ENCODE measurements around the gene KCNAB2.
"Not testable (repeated sequence)": the region's sequence is repeated elsewhere in the genome, so short reads cannot be mapped to it uniquely, and the experiment has no call there.

KCNAB2 gene

DNA sequence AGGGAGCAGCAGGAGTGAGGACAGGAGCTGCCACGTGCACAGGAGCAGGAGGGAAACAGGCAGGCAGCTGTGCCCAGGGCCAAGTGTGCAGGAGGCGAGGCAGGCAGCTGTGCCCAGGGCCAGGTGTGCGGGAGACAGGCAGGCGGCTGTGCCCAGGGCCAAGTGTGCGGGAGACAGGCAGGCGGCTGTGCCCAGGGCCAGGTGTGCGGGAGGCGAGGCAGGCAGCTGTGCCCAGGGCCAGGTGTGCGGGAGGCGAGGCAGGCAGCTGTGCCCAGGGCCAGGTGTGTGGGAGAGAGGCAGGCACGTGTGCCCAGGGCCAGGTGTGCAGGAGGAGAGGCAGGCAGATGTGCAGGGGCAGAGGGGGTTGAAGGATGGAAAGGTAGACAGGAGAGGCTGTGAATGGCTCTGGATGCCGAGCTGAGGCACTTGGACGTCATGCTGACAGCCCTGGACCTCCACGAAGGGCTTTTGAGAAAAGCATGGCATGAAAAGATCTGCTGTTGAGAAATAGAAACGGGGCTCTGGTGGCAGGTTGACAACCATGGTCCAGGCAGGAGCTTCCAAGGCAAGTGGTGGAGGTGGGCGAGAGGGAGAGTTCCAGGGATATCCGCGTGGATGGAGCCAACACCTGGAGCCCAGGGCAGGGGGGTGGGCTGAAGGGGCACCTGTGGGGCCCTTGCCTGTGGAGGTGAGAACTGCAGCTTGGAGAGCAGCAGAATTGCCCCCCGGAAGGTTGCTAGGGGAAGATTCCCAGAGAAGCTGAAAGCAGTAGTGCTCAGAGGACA is 34.3 kb upstream of the KCNAB2 start:
- DNase-seq = no peak

DNA sequence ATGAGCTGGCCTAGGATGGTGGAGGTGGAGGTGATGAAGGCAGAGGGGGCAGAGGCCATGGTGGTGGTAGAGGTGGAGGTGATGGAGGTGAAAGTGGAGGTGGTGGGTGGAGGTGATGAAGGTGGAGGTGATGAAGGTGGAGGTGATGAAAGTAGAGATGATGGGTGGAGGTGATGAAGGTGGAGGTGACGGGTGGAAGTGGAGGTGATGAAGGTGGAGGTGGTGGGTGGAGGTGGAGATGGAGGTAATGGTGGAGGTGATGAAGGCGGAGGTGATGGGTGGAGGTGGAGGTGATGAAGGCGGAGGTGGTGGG is 33.8 kb upstream of the KCNAB2 start:
- no peak for DNase-seq

DNA sequence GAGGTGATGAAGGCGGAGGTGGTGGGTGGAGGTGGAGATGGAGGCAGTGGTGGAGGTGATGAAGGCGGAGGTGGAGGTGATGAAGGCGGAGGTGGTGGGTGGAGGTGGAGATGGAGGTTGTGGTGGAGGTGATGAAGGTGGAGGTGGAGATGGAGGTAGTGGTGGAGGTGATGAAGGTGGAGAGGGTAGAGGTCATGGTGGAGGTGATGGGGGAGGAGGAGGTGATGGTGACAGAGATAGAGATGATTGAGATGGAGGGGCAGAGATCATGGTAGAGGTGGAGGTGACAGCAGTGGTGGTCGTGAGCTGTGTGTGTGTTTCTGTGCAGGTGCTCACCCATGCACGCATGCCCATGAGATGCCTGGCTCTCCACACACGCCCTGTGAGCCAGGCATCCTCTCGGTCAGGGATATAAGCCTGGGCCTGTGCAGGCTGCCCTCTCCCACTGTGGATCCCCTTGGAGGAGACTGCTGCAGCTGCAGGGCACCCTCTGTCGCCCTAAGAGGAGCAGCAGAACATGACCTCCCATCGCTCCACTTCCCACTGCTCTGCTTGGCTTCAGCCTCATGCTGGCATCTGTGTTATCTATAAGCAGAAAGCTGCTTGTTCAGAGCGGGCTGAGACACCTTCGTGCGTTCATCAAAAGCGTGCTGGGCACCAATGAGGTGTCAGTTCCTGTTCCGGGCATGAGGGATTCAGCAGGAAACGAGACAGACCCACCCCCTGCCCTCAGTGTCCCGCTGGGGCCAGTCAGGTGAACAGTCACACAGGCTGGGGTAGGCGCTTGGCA is 33.0 kb upstream of the KCNAB2 start:
- no peak for DNase-seq

- no peak for DNase-seq
Observed at GRCh38 chr1:6013491-6013890, 32.2 kb upstream of the KCNAB2 start.

- no peak for DNase-seq
Observed at GRCh38 chr1:6014130-6014999, 31.3 kb upstream of the KCNAB2 start.

DNA sequence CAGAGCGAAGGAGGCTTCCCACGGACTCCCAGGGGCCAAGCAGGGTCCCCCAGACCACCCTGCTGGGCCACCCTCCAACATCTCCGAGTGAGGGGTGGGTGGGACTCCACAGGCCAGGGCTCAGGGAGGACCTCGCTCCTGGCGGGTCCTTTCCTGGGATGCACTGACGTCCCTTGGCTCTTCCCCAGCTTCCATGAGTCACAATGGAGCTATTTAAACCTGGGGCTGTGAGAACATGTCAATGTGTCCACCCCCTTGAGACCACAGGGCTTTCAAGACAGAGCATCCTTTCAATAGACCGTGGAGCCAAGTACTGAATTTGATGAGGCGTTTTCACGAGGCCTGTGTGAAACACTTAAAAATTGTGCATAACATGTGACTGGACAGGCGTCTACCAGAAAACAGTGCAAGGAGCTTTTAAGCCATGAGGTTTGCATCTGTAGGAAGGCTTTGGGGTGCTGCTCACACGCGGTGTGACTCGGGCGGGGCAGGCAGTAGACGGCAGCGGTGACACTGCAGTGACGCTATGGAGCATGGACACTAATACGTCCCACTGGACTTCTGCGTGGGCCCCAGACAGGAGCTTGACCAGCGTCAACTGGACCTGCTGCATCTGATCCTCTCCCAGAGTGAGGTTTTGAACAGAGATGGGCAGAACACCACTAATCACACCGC is 29.4 kb upstream of the KCNAB2 start:
- DNase-seq = no peak

- DNase-seq = not testable (repeated sequence)
Observed at GRCh38 chr1:6017654-6018053, 28.0 kb upstream of the KCNAB2 start.

DNA sequence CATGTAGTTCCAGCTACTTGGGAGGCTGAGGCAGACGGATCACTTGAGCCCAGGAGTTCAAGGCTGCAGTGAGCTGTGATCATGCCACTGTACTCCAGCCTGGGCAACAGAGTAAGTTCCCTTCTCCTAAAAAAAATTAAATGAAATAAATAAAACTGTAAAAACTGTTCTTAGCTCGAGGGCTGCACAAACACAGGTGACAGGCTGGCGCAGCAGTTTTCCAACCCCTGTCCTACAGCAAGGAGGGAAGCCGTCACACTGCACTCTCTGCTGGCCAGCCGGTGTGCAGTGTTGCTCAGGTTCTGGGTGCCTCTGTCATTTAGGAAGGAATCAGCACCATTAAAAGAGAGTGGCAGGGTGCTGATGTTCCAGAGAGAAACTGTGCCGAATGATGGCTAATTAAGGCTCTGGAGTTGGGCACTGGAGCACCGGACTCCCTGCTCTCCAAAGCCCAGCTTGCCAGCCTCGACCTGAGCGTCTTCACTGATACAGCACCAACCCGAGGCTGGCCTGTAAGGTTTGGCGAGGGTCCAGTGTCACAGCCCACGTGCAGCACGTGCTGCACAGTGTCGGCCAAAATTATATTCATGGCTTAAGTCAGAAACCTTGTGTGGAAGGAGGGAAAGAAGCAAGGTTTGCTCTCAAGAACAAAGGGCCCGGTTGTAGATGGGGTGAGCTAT is 26.4 kb upstream of the KCNAB2 start:
- no peak for DNase-seq

- no peak for DNase-seq
Observed at GRCh38 chr1:6022193-6022592, 23.5 kb upstream of the KCNAB2 start.

DNA sequence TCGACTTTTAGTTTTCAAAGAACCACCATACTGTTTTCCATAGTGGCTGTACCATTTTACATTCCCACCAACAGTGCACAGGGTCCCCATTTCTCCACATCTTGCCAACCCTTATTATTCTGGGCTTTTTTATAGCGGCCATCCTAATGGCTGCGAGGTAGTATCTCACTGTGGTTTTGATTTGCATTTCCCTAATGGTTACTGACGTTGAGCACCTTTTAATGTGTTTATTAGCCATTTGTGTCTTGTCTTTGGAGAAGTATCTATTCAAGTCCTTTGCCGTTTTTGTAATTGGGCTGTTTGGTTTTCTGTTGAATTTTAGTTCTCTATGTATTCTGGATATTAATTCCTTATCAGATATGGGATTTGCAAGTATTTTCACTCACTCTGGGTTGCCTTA is 22.3 kb upstream of the KCNAB2 start:
- no peak for DNase-seq

GRCh38 chr1:6024376-6024775 is 21.3 kb upstream of the KCNAB2 start:
- no peak for DNase-seq

- no peak for DNase-seq
Observed at GRCh38 chr1:6025269-6026094, 20.2 kb upstream of the KCNAB2 start.

- no peak for DNase-seq
Observed at GRCh38 chr1:6026095-6026809, 19.4 kb upstream of the KCNAB2 start.

DNA sequence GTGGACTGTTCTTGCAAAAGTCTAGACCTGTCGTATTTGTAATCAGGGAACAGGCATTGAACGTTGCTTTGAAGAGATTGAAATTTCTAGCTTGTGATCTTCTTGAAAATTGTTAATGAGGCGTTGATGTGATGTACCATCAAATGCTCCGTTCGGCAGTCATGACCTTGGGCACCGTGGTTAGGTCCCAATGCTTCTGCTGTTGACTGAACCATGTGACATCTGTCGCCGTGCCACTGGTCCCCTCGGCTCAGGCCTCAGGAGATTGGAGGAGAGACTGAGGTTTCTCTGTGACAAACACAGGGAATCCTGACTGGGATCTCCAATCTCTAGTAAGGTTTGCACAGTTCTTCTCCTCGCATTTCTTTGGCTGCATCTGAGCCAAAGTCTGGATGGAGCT is 18.1 kb upstream of the KCNAB2 start:
- no peak for DNase-seq

DNA sequence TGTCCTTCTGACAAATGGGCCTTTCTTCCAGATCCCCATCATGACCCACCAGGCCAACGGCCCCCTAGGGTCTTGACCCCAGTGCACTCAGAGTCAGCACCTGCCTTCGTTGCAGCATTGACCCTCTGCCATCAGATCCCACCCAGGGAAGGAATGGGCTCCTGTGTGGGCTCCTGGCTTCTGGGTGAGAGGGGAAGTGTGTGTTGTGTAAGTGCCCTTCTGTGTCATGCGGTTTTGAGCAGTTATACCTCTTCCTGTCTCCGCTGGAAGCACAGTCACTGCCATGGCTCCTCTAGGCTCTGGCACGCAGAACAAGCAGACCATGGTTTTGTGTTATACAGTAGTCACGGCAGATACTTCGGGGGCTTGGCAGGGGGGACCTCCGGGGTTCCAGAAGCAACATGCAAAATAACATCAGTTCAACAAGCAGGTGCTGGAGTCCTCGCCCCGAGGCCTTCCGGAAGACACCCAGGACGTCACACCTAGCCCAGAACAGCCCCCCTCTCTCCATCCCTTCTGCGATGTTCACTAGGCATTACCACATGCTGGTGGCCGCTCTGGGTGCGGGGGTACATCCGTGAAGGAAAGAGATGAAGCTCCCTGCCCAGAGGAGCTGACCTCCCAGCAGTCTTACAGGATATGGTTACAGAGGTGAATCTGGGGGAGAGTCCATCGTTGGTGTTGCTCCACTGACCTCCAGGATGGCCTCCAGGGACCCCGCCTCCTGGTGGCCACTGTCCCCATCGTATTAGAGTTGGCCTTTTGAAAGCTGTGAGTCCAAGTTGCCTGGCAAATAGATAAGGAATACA is 17.4 kb upstream of the KCNAB2 start:
- no peak for DNase-seq

DNA sequence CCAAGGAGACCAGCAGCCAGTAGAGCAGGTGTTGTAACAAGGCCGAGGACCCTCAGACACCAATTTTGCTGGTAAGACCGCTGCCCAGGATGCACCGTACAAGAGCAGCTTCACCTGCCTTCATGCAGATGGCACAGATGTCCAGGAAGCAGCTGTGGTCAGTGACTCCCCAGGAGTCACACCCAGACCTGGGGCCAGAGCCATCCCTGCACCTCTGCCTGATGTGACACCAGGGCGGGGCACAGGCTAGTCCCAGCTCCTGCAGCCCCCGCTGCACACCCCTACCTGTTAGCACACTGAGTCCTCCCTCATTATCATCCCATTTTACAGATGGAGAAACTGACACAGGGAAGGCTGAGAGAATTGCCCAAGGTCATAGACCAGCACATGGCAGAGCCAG is 16.3 kb upstream of the KCNAB2 start:
- no peak for DNase-seq

DNA sequence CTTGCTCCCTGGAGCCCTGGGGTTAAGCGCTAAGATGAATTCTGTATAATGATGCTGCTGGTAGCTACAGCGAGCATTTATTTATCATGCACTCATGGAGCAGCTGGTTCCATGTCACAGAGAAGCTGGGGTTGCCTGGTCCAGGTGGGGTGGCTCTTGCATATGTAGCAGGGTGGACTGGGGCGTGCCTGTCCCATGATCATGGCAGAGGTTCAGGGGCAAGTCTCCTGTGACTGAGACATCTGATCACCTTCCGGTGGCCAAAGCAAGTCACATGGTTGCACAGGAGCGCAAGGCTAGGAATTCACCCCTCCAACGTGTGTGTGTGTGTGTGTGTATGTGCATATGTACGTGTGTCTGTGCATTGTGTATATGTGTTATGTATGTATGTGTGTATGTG is 15.6 kb upstream of the KCNAB2 start:
- no peak for DNase-seq

DNA sequence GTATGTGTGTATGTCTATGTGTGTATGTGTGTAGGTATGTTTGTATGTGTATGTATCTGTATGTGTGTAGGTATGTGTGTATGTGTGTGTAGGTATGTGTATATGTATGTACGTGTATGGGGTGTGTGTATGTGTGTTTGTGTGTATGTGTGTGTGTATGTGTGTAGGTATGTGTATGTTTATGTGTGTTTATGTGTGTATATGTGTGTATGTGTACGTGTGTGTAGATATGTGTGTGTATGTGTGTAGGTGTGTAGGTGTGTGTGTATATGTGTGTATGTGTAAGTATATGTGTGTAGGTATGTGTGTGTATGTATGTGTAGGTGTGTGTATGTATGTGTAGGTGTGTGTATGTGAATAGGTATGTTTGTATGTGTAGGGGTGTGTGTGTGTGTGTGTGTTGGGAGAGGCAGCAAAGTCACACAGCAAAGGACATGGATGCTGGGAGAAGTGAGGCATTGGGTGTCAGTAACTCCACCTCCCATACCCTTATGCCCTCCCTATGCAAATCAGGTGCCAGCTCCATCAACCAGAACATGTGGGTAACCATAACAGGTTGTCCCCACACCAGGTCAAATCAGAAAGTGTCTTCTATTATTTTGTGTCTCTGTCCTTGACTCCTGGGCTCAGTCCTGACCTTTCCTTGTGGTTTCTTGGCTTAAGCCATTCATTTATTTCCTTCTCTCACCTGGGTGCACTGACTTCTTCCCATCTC is 15.0 kb upstream of the KCNAB2 start:
- DNase-seq = no peak

DNA sequence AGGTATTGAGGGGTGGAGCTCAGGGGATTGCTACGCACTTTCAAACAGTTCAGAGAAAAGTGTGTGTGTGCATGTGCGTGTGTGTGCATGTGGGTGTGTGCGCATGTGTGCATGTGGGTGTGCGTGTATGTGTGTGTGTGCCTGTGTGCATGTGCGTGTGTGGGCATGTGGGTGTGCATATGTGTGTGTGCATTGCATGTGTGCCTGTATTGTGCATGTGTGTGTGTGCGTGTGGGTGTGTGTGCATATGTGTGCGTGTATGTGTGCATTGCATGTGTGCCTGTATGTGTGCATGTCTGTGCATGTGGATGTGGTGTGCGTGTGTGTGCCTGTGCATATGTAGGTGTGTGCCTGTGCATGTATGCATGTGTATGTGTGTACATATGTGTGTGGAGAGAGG is 12.6 kb upstream of the KCNAB2 start:
- no peak for DNase-seq
